GM12872 (cell line): ENCODE data around the gene C1QTNF12.

ENCODE experiments used
- CTCF ChIP-seq: IDR thresholded peaks from 3 replicates; pipeline ENCODE4 v1.5.1; 2011; ENCODE audit warnings: low read depth, mild to moderate bottlenecking, low read length, moderate library complexity; ENCODE audit not compliant: insufficient read depth

Gene C1QTNF12

GRCh38 chr1:1291548-1292441, 45.3 kb upstream of the C1QTNF12 start:
- TF ChIP-seq CTCF = peak; percentile 77

- TF ChIP-seq CTCF = no peak
Measured at GRCh38 chr1:1291023-1291528, 44.6 kb upstream of the C1QTNF12 start.

- peak; percentile 64; the same call in 2 of the 3 replicates for TF ChIP-seq CTCF
Measured at GRCh38 chr1:1290238-1290731, 43.8 kb upstream of the C1QTNF12 start.

- TF ChIP-seq CTCF = no peak
Measured at GRCh38 chr1:1287288-1288110, 41.0 kb upstream of the C1QTNF12 start.

GRCh38 chr1:1286313-1287261, 40.1 kb upstream of the C1QTNF12 start:
- TF ChIP-seq CTCF = no peak

GRCh38 chr1:1285611-1286311, 39.2 kb upstream of the C1QTNF12 start:
- no peak for TF ChIP-seq CTCF
